ENCODE results near the gene MVD. TPM values are rescaled to one million over a fixed set of nuclear protein-coding genes. Genes with fewer than 3 reads are reported as not detected.
A peak's percentile ranks its signal among the peaks of the same experiment; 100 is the strongest.

Gene MVD
- total and polyA plus RNA-seq, 10 of the 15 experiments (the other 5 are each of a cell fraction or from before 2014, with no cell fraction given) = 5.0 to 147 (median 65.0) TPM

DNA sequence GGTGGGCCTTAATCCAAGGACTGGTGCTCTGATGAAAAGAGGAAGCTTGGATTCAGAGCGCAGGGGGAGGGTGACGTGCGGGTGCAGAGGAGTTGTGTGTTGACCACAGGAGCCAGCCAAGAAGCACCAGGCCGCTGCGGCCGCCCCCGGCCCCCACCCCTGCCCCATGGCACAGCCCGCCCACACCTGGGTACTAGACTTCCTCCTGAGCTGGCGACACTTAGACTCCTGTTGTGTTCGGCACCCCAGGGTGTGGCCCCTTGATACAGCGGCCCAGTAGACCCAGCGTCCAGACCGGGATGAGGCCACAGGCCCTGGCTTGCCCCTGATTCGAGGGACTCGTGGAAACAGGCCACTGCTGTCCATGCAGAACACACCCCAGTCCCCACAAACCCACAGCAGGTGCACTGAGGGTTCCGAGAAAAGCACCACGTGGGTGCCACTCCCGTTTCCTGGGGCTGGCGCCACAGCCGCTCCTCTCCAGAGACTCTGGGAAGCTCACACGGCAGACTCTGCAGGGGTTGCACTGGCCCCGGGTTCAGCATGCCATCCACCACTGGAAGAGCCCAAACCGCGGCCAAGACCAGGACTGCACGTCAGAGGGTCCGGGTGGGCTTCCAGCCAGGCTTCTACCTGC lies 29.2 kb upstream of the MVD start (continued):
- TF ChIP-seq MEF2B (IDR thresholded peaks at IDR 0.05; ENCODE audit: partially characterized antibody, poor library complexity, severe bottlenecking) = no peak
- TF ChIP-seq NFYB (IDR thresholded peaks at IDR 0.05; ENCODE audit: insufficient read depth, low read depth, low read length) = no peak
- no peak for TF ChIP-seq CREB1 (IDR thresholded peaks at IDR 0.05; ENCODE audit: low read depth)
- TF ChIP-seq, protein P1, sequence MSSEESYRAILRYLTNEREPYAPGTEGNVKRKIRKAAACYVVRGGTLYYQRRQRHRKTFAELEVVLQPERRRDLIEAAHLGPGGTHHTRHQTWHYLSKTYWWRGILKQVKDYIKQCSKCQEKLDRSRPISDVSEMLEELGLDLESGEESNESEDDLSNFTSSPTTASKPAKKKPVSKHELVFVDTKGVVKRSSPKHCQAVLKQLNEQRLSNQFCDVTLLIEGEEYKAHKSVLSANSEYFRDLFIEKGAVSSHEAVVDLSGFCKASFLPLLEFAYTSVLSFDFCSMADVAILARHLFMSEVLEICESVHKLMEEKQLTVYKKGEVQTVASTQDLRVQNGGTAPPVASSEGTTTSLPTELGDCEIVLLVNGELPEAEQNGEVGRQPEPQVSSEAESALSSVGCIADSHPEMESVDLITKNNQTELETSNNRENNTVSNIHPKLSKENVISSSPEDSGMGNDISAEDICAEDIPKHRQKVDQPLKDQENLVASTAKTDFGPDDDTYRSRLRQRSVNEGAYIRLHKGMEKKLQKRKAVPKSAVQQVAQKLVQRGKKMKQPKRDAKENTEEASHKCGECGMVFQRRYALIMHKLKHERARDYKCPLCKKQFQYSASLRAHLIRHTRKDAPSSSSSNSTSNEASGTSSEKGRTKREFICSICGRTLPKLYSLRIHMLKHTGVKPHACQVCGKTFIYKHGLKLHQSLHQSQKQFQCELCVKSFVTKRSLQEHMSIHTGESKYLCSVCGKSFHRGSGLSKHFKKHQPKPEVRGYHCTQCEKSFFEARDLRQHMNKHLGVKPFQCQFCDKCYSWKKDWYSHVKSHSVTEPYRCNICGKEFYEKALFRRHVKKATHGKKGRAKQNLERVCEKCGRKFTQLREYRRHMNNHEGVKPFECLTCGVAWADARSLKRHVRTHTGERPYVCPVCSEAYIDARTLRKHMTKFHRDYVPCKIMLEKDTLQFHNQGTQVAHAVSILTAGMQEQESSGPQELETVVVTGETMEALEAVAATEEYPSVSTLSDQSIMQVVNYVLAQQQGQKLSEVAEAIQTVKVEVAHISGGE (CRISPR knock-in tag; IDR thresholded peaks at IDR 0.05) = no peak
- TF ChIP-seq, protein P2, sequence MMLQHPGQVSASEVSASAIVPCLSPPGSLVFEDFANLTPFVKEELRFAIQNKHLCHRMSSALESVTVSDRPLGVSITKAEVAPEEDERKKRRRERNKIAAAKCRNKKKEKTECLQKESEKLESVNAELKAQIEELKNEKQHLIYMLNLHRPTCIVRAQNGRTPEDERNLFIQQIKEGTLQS (IDR thresholded peaks at IDR 0.05; ENCODE audit: borderline replicate concordance, extremely low read depth, low read depth, low read length) = no peak
- no peak for TF ChIP-seq SP1 (IDR thresholded peaks at IDR 0.05; ENCODE audit: low read depth, low read length)
- TF ChIP-seq SUZ12 (IDR thresholded peaks at IDR 0.05; ENCODE audit: unreplicated experiment) = no peak
- TF ChIP-seq, protein P3, sequence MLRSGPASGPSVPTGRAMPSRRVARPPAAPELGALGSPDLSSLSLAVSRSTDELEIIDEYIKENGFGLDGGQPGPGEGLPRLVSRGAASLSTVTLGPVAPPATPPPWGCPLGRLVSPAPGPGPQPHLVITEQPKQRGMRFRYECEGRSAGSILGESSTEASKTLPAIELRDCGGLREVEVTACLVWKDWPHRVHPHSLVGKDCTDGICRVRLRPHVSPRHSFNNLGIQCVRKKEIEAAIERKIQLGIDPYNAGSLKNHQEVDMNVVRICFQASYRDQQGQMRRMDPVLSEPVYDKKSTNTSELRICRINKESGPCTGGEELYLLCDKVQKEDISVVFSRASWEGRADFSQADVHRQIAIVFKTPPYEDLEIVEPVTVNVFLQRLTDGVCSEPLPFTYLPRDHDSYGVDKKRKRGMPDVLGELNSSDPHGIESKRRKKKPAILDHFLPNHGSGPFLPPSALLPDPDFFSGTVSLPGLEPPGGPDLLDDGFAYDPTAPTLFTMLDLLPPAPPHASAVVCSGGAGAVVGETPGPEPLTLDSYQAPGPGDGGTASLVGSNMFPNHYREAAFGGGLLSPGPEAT (IDR thresholded peaks at IDR 0.05; ENCODE audit: low read depth) = no peak
- TF ChIP-seq, protein P4, sequence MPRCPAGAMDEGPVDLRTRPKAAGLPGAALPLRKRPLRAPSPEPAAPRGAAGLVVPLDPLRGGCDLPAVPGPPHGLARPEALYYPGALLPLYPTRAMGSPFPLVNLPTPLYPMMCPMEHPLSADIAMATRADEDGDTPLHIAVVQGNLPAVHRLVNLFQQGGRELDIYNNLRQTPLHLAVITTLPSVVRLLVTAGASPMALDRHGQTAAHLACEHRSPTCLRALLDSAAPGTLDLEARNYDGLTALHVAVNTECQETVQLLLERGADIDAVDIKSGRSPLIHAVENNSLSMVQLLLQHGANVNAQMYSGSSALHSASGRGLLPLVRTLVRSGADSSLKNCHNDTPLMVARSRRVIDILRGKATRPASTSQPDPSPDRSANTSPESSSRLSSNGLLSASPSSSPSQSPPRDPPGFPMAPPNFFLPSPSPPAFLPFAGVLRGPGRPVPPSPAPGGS (IDR thresholded peaks at IDR 0.05; ENCODE audit: borderline replicate concordance, insufficient read depth, low read depth, low read length, poor library complexity, severe bottlenecking) = no peak
- TF ChIP-seq RB1 (IDR thresholded peaks at IDR 0.05; ENCODE audit: borderline replicate concordance) = no peak
- 0 out of 2 replicates have a peak, but pooled peaks have one; percentile 44 for TF ChIP-seq IKZF1 (conservative IDR thresholded peaks at IDR 0.05)
- TF ChIP-seq, protein P5, sequence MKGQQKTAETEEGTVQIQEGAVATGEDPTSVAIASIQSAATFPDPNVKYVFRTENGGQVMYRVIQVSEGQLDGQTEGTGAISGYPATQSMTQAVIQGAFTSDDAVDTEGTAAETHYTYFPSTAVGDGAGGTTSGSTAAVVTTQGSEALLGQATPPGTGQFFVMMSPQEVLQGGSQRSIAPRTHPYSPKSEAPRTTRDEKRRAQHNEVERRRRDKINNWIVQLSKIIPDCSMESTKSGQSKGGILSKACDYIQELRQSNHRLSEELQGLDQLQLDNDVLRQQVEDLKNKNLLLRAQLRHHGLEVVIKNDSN (IDR thresholded peaks at IDR 0.05; ENCODE audit: borderline replicate concordance, extremely low read length, insufficient read depth, low read depth, low read length) = peak; percentile 63
- TF ChIP-seq, protein P6, sequence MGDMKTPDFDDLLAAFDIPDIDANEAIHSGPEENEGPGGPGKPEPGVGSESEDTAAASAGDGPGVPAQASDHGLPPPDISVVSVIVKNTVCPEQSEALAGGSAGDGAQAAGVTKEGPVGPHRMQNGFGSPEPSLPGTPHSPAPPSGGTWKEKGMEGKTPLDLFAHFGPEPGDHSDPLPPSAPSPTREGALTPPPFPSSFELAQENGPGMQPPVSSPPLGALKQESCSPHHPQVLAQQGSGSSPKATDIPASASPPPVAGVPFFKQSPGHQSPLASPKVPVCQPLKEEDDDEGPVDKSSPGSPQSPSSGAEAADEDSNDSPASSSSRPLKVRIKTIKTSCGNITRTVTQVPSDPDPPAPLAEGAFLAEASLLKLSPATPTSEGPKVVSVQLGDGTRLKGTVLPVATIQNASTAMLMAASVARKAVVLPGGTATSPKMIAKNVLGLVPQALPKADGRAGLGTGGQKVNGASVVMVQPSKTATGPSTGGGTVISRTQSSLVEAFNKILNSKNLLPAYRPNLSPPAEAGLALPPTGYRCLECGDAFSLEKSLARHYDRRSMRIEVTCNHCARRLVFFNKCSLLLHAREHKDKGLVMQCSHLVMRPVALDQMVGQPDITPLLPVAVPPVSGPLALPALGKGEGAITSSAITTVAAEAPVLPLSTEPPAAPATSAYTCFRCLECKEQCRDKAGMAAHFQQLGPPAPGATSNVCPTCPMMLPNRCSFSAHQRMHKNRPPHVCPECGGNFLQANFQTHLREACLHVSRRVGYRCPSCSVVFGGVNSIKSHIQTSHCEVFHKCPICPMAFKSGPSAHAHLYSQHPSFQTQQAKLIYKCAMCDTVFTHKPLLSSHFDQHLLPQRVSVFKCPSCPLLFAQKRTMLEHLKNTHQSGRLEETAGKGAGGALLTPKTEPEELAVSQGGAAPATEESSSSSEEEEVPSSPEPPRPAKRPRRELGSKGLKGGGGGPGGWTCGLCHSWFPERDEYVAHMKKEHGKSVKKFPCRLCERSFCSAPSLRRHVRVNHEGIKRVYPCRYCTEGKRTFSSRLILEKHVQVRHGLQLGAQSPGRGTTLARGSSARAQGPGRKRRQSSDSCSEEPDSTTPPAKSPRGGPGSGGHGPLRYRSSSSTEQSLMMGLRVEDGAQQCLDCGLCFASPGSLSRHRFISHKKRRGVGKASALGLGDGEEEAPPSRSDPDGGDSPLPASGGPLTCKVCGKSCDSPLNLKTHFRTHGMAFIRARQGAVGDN (IDR thresholded peaks at IDR 0.05) = 0 out of 2 replicates have a peak, but pooled peaks have one; percentile 30
- no peak for TF ChIP-seq POU2F2 (IDR thresholded peaks at IDR 0.05; ENCODE audit: borderline replicate concordance, low read depth, low read length)
- peak; percentile 39; the same call in 1 of the 2 replicates for TF ChIP-seq SMARCA5 (IDR thresholded peaks at IDR 0.05)
- TF ChIP-seq PAX8 (IDR thresholded peaks at IDR 0.05) = no peak

Data from GM12878 (cell line).